ENCODE data around the gene CDC42.

Gene CDC42

GRCh38 chr1:22122273-22123070, 70.0 kb downstream of the CDC42 start:
- no peak overlapping the region for H3K27ac Mint-ChIP-seq
- peaks cover 5% of the 10 kb centered on the region for H3K4me1 Mint-ChIP-seq
- no peaks in the 10 kb centered on the region for H3K27me3 Mint-ChIP-seq
- H3K9me3 Mint-ChIP-seq: no peaks in the 10 kb centered on the region
- H3K4me3 Mint-ChIP-seq: no peak overlapping the region
- H3K36me3 Mint-ChIP-seq: no peaks in the 10 kb centered on the region

- Mint-ChIP-seq H3K9me3 (no peaks in the 10 kb centered on the region), H3K36me3 (no peaks in the 10 kb centered on the region), H3K4me1 (peaks cover 5% of the 10 kb centered on the region), H3K27ac (no peak overlapping the region), H3K4me3 (no peak overlapping the region), H3K27me3 (no peaks in the 10 kb centered on the region)
Measured at GRCh38 chr1:22123071-22123390, 70.5 kb downstream of the CDC42 start.

GRCh38 chr1:22123901-22124404, 71.4 kb downstream of the CDC42 start:
- Mint-ChIP-seq H3K27me3 (no peaks in the 10 kb centered on the region), H3K4me3 (no peak overlapping the region), H3K4me1 (peaks cover 2% of the 10 kb centered on the region), H3K36me3 (no peaks in the 10 kb centered on the region), H3K27ac (no peak overlapping the region), H3K9me3 (no peaks in the 10 kb centered on the region)

GRCh38 chr1:22124592-22125229, 72.2 kb downstream of the CDC42 start:
- Mint-ChIP-seq H3K27me3 (no peaks in the 10 kb centered on the region), H3K36me3 (no peaks in the 10 kb centered on the region), H3K27ac (no peak overlapping the region), H3K4me1 (no peaks in the 10 kb centered on the region), H3K9me3 (no peaks in the 10 kb centered on the region), H3K4me3 (no peak overlapping the region)

GRCh38 chr1:22126531-22126930, 74.0 kb downstream of the CDC42 start:
- Mint-ChIP-seq H3K9me3 (no peaks in the 10 kb centered on the region), H3K4me1 (no peaks in the 10 kb centered on the region), H3K27me3 (no peaks in the 10 kb centered on the region), H3K27ac (no peak overlapping the region), H3K4me3 (no peak overlapping the region), H3K36me3 (no peaks in the 10 kb centered on the region)

- Mint-ChIP-seq H3K36me3 (no peaks in the 10 kb centered on the region), H3K27ac (no peak overlapping the region), H3K27me3 (no peaks in the 10 kb centered on the region), H3K9me3 (no peaks in the 10 kb centered on the region), H3K4me1 (no peaks in the 10 kb centered on the region), H3K4me3 (no peak overlapping the region)
Measured at GRCh38 chr1:22127248-22127647, 74.7 kb downstream of the CDC42 start.

- Mint-ChIP-seq H3K4me3 (no peak overlapping the region), H3K4me1 (no peaks in the 10 kb centered on the region), H3K27me3 (no peaks in the 10 kb centered on the region), H3K27ac (no peak overlapping the region), H3K36me3 (no peaks in the 10 kb centered on the region), H3K9me3 (no peaks in the 10 kb centered on the region)
Measured at GRCh38 chr1:22127731-22128130, 75.2 kb downstream of the CDC42 start.

GRCh38 chr1:22128392-22128791, 75.9 kb downstream of the CDC42 start:
- Mint-ChIP-seq H3K27ac (no peak overlapping the region), H3K4me3 (no peak overlapping the region), H3K36me3 (no peaks in the 10 kb centered on the region), H3K9me3 (no peaks in the 10 kb centered on the region), H3K4me1 (no peaks in the 10 kb centered on the region), H3K27me3 (no peaks in the 10 kb centered on the region)

- H3K36me3 Mint-ChIP-seq: no peaks in the 10 kb centered on the region
- no peak overlapping the region for H3K4me3 Mint-ChIP-seq
- no peaks in the 10 kb centered on the region for H3K4me1 Mint-ChIP-seq
- no peak overlapping the region for H3K27ac Mint-ChIP-seq
- H3K27me3 Mint-ChIP-seq: no peaks in the 10 kb centered on the region
- H3K9me3 Mint-ChIP-seq: no peaks in the 10 kb centered on the region
Measured at GRCh38 chr1:22129501-22130117, 77.1 kb downstream of the CDC42 start.

GRCh38 chr1:22131062-22131461, 78.6 kb downstream of the CDC42 start:
- Mint-ChIP-seq H3K36me3 (no peaks in the 10 kb centered on the region), H3K4me3 (no peak overlapping the region), H3K4me1 (no peaks in the 10 kb centered on the region), H3K9me3 (no peaks in the 10 kb centered on the region), H3K27me3 (no peaks in the 10 kb centered on the region), H3K27ac (no peak overlapping the region)

GRCh38 chr1:22131875-22132486, 79.5 kb downstream of the CDC42 start:
- Mint-ChIP-seq H3K27ac (no peak overlapping the region), H3K9me3 (no peaks in the 10 kb centered on the region), H3K4me1 (no peaks in the 10 kb centered on the region), H3K36me3 (no peaks in the 10 kb centered on the region), H3K27me3 (no peaks in the 10 kb centered on the region), H3K4me3 (no peak overlapping the region)

GRCh38 chr1:22132517-22133235, 80.2 kb downstream of the CDC42 start:
- no peaks in the 10 kb centered on the region for H3K36me3 Mint-ChIP-seq
- no peaks in the 10 kb centered on the region for H3K9me3 Mint-ChIP-seq
- H3K27ac Mint-ChIP-seq: no peak overlapping the region

GRCh38 chr1:22133247-22133930, 80.9 kb downstream of the CDC42 start:
- Mint-ChIP-seq H3K9me3 (no peaks in the 10 kb centered on the region), H3K36me3 (no peaks in the 10 kb centered on the region), H3K4me3 (no peak overlapping the region), H3K27ac (no peak overlapping the region), H3K27me3 (peaks cover under 1% of the 10 kb centered on the region), H3K4me1 (no peaks in the 10 kb centered on the region)

More at GRCh38 chr1:22132517-22133235, 80.2 kb downstream of the CDC42 start:
- Mint-ChIP-seq H3K4me3 (no peak overlapping the region), H3K27me3 (no peaks in the 10 kb centered on the region), H3K4me1 (no peaks in the 10 kb centered on the region)

GRCh38 chr1:22133931-22134324, 81.4 kb downstream of the CDC42 start:
- Mint-ChIP-seq H3K9me3 (no peaks in the 10 kb centered on the region), H3K36me3 (no peaks in the 10 kb centered on the region), H3K27ac (no peak overlapping the region), H3K4me1 (no peaks in the 10 kb centered on the region), H3K4me3 (no peak overlapping the region), H3K27me3 (peaks cover 2% of the 10 kb centered on the region)
